Endometrial microvascular endothelial cells (primary cell): ENCODE data around the gene CYRIA. TPM values are rescaled to one million over a fixed set of nuclear protein-coding genes. Genes with fewer than 3 reads are reported as not detected.

Experiments used
- in situ Hi-C: cut with HindIII; loops from 2 replicates; pipeline ENCODE4 v1.10.0; 2017; ENCODE audit warnings: low sequenced_read_pairs, low pct_unique_long_range_greater_than_20kb; ENCODE audit errors: inconsistent ontology term
- total RNA-seq: library from RNA; depleted of rRNA; stranded (reverse); fragments of >200 nt; gene quantifications from one replicate; pipeline ENCODE4 v1.2.3, GENCODE V29; 2015; ENCODE audit errors: inconsistent ontology term

Gene CYRIA
- total RNA-seq, 1 donor from 2014 or later = 9.8 TPM

DNA sequence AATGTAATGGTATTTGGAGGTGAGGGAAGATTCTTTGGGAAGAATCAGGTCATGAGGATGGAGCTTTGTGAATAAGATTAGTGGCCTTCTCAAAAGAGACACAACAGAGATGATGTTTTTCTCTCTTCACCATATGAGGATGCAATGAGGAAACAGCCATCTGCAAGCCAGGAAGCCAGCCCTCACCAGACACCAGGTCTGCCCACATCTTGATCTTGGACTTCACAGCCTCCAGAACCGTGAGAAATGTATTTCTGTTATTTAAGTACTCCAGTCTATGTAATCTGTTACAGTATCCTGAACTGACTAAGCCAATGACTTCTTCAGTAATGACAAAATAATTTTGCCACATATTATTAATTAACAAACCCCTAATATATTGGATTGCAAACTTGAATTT, 28.3 kb downstream of the CYRIA start:
- in situ Hi-C loops = no loop called here

DNA sequence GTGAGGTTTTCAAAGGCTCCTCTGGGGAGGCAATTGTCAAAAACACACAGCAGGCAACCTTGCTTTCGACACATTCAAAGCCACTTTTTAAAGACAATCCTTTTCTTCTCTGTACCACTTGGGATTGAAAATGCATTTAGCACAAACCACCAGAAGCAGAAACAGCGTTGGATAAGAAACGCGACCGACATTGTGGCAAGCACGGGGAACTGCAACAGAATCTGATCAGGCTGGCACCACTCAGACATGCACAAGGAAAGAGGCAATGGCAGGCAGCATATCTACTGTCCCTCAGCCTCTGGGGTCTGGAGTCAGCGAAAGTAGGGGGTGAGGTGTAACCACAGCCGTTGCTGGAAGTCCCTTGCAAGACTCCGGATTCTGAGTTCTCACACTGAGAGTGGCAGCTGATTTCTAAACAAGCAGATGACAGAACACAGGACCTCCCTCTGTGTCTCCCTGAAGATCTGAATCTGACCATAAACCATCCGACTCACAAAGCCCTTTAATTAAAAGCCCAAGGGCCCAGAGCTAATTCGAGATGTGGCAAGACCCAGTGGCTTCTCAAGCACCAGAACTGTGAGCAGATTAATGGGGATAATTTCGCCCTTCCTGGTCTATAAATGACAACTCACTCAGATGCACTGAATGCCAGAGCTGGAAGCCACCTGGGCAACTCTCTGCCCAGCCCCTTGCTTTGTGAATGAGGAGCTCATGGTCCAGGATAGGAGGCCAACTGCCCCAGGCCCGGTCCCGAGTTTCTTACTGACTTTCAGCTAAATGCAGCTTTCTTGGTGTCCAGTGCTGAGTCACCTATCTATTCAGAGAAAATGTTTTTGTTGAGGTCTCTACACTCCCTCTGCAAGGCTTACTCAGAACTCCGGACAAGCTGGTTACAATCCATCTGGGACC, 29.6 kb downstream of the CYRIA start:
- in situ Hi-C loops = no loop called here

- in situ Hi-C loops = no loop called here
Measured at GRCh38 chr2:16633621-16634430, 31.8 kb downstream of the CYRIA start.

- in situ Hi-C loops = no loop called here
Measured at GRCh38 chr2:16632598-16632997, 33.0 kb downstream of the CYRIA start.

DNA sequence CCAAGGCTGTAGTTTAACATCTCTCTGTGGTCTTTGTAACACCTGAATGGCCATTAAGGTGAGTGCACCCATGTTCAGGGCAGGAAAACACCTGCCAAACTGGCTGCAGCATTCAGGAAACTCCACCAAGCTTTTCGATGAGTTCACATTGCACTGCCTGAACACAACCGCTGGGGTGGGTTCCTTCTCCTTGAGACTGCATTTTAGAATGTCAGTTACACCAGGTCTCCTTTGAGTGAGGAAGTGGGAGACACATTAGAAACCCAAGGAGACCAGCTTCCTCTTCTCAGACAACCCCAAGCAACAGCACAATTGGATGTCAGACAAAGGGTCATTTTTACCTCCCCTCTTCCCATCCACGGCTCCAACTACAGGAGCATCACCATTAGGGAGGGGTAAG, 35.2 kb downstream of the CYRIA start:
- in situ Hi-C loops = no loop called here

- in situ Hi-C loops = no loop called here
Measured at GRCh38 chr2:16629770-16630169, 35.9 kb downstream of the CYRIA start.

- in situ Hi-C loops = no loop called here
Measured at GRCh38 chr2:16629044-16629443, 36.6 kb downstream of the CYRIA start.

- in situ Hi-C loops = no loop called here
Measured at GRCh38 chr2:16628314-16628713, 37.3 kb downstream of the CYRIA start.

DNA sequence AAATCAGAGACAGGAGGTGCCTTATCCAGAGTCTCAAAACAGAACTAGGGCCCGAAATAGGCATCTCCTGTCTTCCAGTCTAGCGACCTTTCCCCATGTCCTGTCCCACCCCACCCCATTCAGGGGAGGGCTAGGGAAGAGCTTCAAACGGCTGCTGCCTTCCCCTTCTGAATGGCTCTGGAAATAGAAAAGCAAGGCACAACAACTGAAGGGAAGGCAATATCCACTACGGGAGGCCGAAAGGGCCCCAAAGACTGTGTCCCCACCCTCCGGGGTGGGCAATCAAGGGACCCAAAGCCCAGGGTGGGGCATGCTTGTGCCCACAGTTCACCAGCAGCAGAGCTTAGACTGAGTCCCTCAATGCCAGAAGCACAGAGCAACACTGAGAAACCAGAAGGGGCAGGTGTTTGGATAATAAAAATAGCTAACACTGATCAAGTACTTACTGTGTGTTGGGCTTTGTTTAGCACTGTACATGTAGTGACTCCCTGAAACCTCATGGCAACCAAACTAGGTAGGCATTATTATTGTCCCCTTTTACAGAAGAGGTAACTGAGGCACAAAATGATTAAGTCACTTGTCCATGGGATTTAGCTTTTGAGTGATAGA, 38.5 kb downstream of the CYRIA start:
- in situ Hi-C loops = no loop called here

DNA sequence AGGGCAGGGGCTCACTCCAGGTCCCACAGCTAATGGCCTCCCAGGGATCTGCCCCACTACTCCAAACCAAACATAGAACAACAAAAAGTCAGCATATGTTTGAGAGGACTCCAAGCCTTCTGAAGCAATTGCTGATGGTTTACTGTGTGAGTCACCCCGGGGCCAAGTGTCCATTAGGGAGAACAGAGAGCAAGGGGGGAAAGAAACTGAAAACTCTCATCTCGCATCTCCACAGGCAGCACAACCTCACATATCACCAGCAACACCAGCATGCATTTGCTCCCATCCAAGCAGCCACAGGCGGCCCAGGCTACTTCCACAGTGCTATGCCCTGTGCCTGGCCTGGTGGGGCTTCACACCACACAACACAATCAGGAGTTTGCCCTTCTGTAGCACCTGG, 39.1 kb downstream of the CYRIA start:
- in situ Hi-C loops = no loop called here

DNA sequence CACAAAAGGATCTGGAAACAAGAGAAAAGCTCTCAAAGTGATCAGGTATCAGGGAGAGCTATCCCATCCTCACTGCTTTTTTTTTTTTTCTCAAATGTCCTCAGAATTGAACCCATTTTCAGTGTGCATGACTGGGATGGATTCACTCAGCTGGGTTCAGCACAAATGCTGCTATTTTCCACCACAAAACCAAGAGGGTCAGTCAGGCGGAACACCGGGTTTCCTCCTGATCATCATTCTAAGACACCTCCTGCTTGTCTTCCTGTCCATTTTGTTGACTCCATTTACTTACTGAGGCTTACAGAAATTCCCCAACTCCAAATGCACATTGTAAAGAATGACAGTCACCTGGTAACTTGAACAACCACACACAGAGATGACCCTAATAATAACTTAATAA, 39.9 kb downstream of the CYRIA start:
- in situ Hi-C loops = no loop called here

DNA sequence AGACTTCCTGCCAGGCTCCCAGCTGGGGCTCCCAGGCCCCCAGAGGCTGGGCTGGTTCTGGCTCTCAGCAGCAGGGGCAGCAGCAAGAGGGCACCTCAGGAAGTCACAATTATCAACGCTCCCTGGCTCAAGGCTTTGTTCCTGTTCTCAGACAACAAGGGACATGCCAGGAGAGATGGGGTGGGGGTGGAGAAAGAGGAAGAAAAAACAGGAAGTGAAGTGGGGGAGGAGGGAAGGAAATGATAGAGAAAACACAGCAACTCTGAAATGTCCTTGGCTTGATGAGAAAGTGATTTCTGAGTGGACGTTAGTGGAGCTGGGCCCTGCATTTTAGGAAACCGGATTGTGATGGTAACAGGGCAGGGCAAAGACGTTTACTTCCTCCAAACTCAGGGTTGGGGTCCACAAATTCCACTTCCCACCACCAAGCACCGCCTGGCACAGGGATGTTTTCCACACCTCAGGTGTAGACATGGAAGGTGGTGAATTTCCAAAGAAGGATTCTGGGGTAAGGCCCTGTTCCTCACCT, 40.4 kb downstream of the CYRIA start:
- in situ Hi-C loops = no loop called here

DNA sequence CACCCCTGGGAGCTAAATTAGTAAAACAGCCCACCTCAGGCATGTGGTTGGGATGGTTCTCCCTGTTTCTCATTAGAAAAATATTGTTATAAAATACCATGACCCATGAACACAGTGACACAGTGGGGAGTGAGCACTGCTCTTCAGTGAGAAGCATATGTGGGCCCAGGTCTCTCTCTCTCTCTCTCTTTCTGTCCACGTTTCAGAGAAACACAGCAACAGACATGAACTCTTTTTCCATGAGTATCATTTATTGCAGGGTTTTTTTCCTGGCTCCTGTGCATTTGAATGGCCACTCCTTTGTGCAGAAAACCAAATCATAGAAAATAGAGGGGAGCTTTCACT, 41.2 kb downstream of the CYRIA start:
- in situ Hi-C loops = loop anchor here (5.0 kb wide), 1 partner anchor 43 kb away; the partner anchor contains the start of gene CYRIA

- in situ Hi-C loops = loop anchor here (5.0 kb wide), 1 partner anchor 44 kb away; the partner anchor contains the start of gene CYRIA
Measured at GRCh38 chr2:16623564-16624435, 41.8 kb downstream of the CYRIA start.

- in situ Hi-C loops = loop anchor here (5.0 kb wide), 1 partner anchor 44 kb away; the partner anchor contains the start of gene CYRIA
Measured at GRCh38 chr2:16623031-16623430, 42.6 kb downstream of the CYRIA start.

DNA sequence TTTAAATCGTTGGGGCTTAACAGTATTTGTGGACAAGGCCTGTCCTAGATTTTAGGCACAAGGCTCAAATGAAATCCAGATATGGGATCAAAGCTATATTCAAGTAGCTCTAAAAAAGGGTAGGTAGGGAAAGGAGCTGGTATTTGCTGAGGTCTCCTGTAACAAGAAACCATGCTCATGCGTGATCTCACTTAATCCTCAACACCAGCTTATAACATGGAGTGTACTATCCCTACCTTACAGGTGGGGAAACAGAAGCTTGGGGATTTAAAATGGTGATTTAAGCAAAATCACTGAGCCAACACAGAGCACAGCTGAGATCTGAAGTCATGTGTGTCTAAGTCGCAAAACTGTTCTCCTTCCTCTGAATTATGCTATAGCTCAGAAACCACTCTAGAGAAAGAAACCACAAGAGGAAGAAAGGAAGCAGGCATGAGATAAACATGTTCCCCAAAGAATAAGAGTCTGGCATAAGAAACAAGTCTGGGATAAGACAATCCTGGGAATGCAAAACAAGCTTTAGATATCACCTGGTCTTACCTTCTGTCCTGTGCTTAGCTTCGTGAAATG, 43.1 kb downstream of the CYRIA start:
- in situ Hi-C loops = loop anchor here (5.0 kb wide), 1 partner anchor 45 kb away; the partner anchor contains the start of gene CYRIA

DNA sequence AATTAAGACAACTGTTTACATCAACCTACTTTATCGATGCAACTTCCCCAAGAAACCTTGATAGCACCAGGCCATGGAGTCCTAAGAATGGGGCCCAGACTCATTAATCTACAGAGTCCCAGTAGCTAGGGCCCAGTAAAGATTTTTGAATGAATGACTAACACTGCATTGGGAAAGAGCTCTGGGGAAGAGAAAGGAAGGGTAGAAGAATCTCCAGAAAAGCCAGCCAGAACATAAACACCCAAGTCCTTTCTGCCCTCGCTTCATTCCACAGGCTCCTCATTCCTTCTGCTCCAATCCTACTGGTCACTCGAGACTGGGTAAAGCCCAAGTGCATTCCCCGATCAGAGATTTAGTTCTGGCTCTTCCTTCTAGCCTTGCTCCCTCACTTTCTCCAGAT, 44.3 kb downstream of the CYRIA start:
- in situ Hi-C loops = loop anchor here (5.0 kb wide), 1 partner anchor 46 kb away; the partner anchor contains the start of gene CYRIA

DNA sequence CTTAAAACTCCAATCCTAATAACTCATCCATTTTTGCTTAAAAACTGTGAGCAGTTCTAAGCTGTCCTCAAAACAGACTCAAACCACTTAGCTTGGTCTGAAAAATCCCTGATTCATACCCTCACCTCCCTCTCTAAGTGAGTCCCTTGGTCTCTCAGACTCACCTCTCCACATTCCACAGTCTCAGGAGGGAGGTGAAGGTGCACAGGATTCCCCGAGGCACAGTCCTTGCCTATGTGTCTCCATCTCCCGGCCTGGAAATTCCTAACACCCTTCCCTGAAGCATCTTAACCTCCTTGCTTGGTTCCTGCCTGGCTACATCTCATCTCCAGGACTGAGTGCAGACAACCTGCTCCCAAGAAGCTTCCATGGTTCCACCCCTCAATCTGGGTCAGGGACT, 45.0 kb downstream of the CYRIA start:
- in situ Hi-C loops = loop anchor here (5.0 kb wide), 1 partner anchor 47 kb away; the partner anchor contains the start of gene CYRIA
